Breast epithelium (tissue), 4 donors: Measurements from ENCODE around the gene PRSS23. TPM values are rescaled to one million over a fixed set of nuclear protein-coding genes. Genes with fewer than 3 reads are reported as not detected.
"Not testable (repeated sequence)": the region's sequence is repeated elsewhere in the genome, so short reads cannot be mapped to it uniquely, and the experiment has no call there.

ENCODE experiments used
- DNase-seq, 2 donors: peaks; one replicate each; pipeline ENCODE4 v3.0.0-alpha.2; 2019; ENCODE audit warnings: low spot score in 2 of 2
- H3K27ac ChIP-seq, 2 donors: fragments of 200-600 bp; sonication (generic) in 1 of 2; one replicate each; pipeline ENCODE4 v1.5.1; 2016 to 2019; ENCODE audit warnings: mild to moderate bottlenecking in 1 of 2
- H3K27me3 ChIP-seq, 2 donors: fragments of 200-600 bp; sonication (generic) in 1 of 2; one replicate each; pipeline versions ENCODE4 v1.5.1 to v1.6.0; 2017 to 2019; ENCODE audit warnings: control low read depth in 1 of 2, mild to moderate bottlenecking in 1 of 2
- H3K36me3 ChIP-seq: fragments of 200-600 bp; one replicate; pipeline ENCODE4 v1.5.1; 2019
- H3K4me1 ChIP-seq, 2 donors: fragments of 200-600 bp; sonication (generic); one replicate each; pipeline ENCODE4 v1.5.1; 2016 to 2019; ENCODE audit warnings: control low read depth in 1 of 2
- H3K4me3 ChIP-seq, 3 donors: fragments of 200-600 bp; sonication (generic); 1 replicate in 2 of 3; 2 replicates in 1 of 3; pipeline ENCODE4 v1.5.1; 2016 to 2019; ENCODE audit warnings: mild to moderate bottlenecking in 3 of 3, moderate library complexity in 2 of 3
- H3K9me3 ChIP-seq, 2 donors: fragments of 200-600 bp; sonication (generic) in 1 of 2; one replicate each; pipeline ENCODE4 v1.5.1; 2016 to 2019; ENCODE audit warnings: control low read depth in 1 of 2
- CTCF ChIP-seq, 3 donors: fragments of 450-650 bp; IDR thresholded peaks; one replicate each; pipeline ENCODE4 v1.5.1; 2016 to 2017; ENCODE audit warnings: antibody characterized with exemption in 3 of 3, mild to moderate bottlenecking in 3 of 3, moderate library complexity in 3 of 3
- POLR2A ChIP-seq: fragments of 450-650 bp; IDR thresholded peaks from one replicate; pipeline ENCODE4 v1.6.1; 2016; ENCODE audit warnings: antibody characterized with exemption, mild to moderate bottlenecking, moderate library complexity
- POLR2AphosphoS5 ChIP-seq, 3 donors: sonication (generic); formaldehyde crosslinking; IDR thresholded peaks; one replicate each; pipeline ENCODE4 v1.6.1; 2017; ENCODE audit warnings: antibody characterized with exemption in 3 of 3
- intact Hi-C: fragments of 100-400 bp; cut with DNase I; formaldehyde crosslinking; loops from one replicate; pipeline ENCODE4 v1.15.1; 2023; ENCODE audit warnings: low total_unique reads
- total RNA-seq, 3 donors: library from RNA; depleted of rRNA; stranded (reverse); fragments of >200 nt; gene quantifications; one replicate each; pipeline ENCODE4 v1.1.0, GENCODE V29; 2016

The PRSS23 gene
- total RNA-seq, 3 donors from 2014 or later: 25.2 to 53.7 (median 33.0) TPM

DNA sequence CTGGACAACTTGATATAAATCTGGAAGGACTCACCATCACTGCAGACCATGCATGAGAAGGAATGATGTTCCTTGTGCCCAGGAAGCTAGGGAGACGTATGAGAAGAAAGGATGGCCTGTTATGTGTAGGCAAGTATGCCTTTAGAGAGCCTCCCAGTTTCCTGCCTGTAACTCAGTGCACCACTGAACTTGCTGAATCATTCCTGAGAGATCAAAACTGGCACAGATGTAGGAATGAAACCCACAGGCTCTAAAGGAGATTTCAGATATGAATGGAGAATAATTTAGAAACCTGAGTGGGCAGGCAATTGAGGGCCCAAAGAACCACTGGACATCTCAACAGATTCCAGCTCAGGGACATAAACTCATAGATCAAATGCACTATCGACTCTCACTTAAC lies 38.4 kb upstream of the PRSS23 start:
- Histone ChIP-seq H3K4me3 (no peak overlapping the region), H3K27me3 (no peaks in the 10 kb centered on the region), H3K9me3 (no peaks in the 10 kb centered on the region), H3K4me1 (no peaks in the 10 kb centered on the region), H3K27ac (no peak overlapping the region), H3K36me3 (no peaks in the 10 kb centered on the region)
- no peak for DNase-seq
- intact Hi-C loops: no loop called here
- TF ChIP-seq POLR2A (no peak), CTCF (IDR thresholded peaks at IDR 0.05) (no peak), POLR2AphosphoS5 (IDR thresholded peaks at IDR 0.05) (no peak)

DNA sequence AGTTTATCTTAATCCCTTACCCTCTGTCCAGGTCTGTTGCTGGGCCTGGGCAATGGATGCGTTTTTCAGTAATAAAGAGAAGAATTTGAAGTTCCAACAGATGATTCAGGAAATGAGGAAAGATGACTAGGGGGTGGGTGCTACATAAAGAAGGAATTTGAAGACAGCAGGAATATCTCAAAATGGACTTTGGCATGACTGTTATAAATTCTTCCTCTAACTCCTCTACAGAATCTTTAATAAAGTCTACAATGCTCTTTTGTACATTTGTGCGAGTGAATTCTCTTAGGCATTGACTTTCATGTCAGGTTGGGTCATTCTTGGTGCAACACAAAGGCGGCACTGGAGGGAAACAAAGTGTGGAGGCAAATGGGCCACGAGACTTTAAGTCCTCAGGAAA lies 35.1 kb upstream of the PRSS23 start:
- intact Hi-C loops: no loop called here
- no peak for DNase-seq
- H3K36me3 ChIP-seq: no peaks in the 10 kb centered on the region
- no peaks in the 10 kb centered on the region for H3K27me3 ChIP-seq
- no peak overlapping the region for H3K27ac ChIP-seq
- TF ChIP-seq CTCF (IDR thresholded peaks at IDR 0.05) (no peak), POLR2A (no peak), POLR2AphosphoS5 (IDR thresholded peaks at IDR 0.05) (no peak)
- H3K9me3 ChIP-seq: no peaks in the 10 kb centered on the region
- H3K4me3 ChIP-seq: no peak overlapping the region
- H3K4me1 ChIP-seq: no peaks in the 10 kb centered on the region

GRCh38 chr11:86765878-86766277 lies 34.5 kb upstream of the PRSS23 start:
- no peaks in the 10 kb centered on the region for H3K36me3 ChIP-seq
- H3K4me3 ChIP-seq: no peak overlapping the region
- H3K27ac ChIP-seq: no peak overlapping the region
- H3K4me1 ChIP-seq: no peaks in the 10 kb centered on the region
- TF ChIP-seq POLR2A (no peak), CTCF (IDR thresholded peaks at IDR 0.05) (no peak), POLR2AphosphoS5 (IDR thresholded peaks at IDR 0.05) (no peak)
- DNase-seq: no peak
- intact Hi-C loops: no loop called here
- H3K27me3 ChIP-seq: no peaks in the 10 kb centered on the region
- no peaks in the 10 kb centered on the region for H3K9me3 ChIP-seq

DNA sequence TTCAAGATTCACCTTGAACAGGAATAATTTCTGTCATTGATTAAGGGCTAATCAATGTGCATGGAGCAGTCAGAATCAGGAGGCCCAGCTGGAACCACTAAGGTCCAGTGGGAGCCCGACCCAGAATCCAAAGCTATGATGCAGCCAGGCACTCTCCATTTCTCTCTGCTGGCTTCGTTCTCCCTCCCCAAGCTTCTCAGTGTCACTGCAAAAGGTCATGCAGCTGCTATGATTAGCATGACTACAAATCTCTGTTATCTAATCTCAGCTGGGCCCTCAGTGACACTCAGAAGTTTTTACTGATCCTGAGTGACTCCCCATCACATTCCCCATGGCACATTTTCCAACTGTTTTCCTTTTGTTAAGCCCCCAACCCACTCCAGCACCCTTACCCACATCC lies 31.1 kb upstream of the PRSS23 start:
- intact Hi-C loops: no loop called here

GRCh38 chr11:86770473-86771027 lies 29.8 kb upstream of the PRSS23 start:
- intact Hi-C loops, H3K9me3 ChIP-seq, H3K4me1 ChIP-seq, H3K4me3 ChIP-seq, DNase-seq, H3K36me3 ChIP-seq, H3K27me3 ChIP-seq, H3K27ac ChIP-seq: not testable (repeated sequence)

More for the DNA sequence above, 31.1 kb upstream of the PRSS23 start:
- Histone ChIP-seq H3K4me1 (no peaks in the 10 kb centered on the region), H3K9me3 (no peaks in the 10 kb centered on the region), H3K27ac (peak overlapping the region in 1 of 2 donors; percentile 43), H3K27me3 (no peaks in the 10 kb centered on the region), H3K36me3 (no peaks in the 10 kb centered on the region), H3K4me3 (no peak overlapping the region)
- no peak for TF ChIP-seq POLR2AphosphoS5 (IDR thresholded peaks at IDR 0.05)
- TF ChIP-seq CTCF (IDR thresholded peaks at IDR 0.05): no peak
- TF ChIP-seq POLR2A: no peak
- no peak for DNase-seq

DNA sequence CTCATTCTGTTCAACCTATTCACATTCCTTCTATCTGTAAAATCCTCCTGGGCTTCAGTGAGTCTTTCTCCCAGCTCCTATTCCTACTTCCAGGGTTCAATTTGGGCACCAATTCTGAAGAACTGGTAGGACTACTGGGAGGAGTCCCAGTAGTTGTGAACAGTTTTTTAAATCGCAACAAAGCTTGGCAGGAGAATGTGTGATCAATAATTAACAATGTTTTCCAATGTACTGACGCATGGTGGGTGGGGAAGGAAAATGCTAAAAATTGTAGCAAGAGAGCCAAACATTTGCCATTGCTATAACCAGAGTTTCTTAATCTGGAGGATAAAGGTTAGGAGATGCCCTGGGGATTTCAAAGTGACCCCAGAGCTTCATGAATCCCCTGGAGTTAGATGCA lies 27.3 kb upstream of the PRSS23 start:
- Histone ChIP-seq H3K27me3 (no peaks in the 10 kb centered on the region), H3K4me3 (no peak overlapping the region), H3K9me3 (no peaks in the 10 kb centered on the region), H3K36me3 (no peaks in the 10 kb centered on the region), H3K4me1 (no peaks in the 10 kb centered on the region), H3K27ac (no peak overlapping the region)
- TF ChIP-seq POLR2A (no peak), CTCF (IDR thresholded peaks at IDR 0.05) (no peak), POLR2AphosphoS5 (IDR thresholded peaks at IDR 0.05) (no peak)
- DNase-seq: no peak
- intact Hi-C loops: no loop called here
